GM18951 (cell line): ENCODE data around the gene EIF4G1.

Experiments used
- POLR2A ChIP-seq: IDR thresholded peaks from 4 replicates; pipeline ENCODE4 v1.6.1; 2011; ENCODE audit warnings: mild to moderate bottlenecking; ENCODE audit not compliant: insufficient read length, insufficient read depth; ENCODE audit errors: extremely low read depth
- in situ Hi-C: fragments of 300-500 bp; cut with MboI; formaldehyde crosslinking; loops from one replicate; pipeline ENCODE4 v1.12.0; 2022; ENCODE audit warnings: low sequenced_read_pairs, mixed read lengths, inconsistent platforms; ENCODE audit not compliant: unreplicated experiment

Gene EIF4G1

DNA sequence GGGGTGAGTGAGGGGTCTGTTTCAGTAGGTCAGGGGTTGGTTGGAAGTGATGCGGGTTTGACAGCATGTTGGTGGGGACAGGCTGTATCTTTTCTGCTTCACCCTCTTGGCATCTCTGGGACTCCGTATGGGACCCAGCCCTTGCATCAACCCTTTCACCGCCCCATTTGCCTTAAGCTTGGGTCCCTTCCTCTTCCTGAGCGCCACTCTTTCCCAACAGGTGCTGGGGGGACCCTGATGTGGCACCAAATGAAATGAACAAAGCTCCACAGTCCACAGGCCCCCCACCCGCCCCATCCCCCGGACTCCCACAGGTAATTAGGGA is 1.1 kb downstream of the EIF4G1 start:
- TF ChIP-seq POLR2A, result no peak
- in situ Hi-C loops, result no loop called here

DNA sequence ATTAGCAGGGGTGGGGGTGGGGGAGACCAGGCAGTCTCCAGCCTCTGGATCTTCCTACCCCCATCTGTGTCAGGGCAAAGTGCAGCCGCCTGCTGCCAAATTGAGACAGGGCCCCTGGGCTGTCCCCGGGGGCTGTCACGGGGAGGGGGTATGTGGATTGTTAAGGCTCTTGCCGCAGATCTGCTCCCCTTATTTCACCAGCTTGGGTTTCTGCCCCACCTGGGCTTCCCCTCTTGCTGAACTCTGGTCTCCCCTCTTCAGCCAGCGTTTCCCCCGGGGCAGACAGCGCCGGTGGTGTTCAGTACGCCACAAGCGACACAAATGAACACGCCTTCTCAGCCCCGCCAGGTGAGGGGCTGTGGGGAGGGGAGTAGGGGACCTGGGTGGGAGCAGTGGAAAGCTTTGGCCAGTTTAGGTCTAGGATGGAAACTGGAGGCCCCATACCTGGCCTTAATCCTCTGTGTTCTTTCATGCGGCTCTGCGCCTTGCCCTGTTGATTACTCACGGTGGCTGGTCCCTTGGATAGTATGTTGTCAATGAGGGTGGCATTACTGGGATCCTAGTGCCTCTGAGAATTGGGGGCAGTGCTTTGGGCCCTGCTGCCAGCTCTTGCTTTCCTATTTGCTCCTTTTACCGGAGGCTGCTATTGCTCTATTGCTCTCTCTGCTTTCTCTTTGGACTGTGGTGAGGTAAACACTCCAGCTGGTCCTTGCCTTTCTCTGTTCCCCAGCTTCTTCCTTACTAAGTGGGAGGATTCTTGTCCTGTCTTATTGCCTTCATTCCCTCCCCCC is 1.7 kb downstream of the EIF4G1 start:
- TF ChIP-seq POLR2A, result no peak
- in situ Hi-C loops, result no loop called here

DNA sequence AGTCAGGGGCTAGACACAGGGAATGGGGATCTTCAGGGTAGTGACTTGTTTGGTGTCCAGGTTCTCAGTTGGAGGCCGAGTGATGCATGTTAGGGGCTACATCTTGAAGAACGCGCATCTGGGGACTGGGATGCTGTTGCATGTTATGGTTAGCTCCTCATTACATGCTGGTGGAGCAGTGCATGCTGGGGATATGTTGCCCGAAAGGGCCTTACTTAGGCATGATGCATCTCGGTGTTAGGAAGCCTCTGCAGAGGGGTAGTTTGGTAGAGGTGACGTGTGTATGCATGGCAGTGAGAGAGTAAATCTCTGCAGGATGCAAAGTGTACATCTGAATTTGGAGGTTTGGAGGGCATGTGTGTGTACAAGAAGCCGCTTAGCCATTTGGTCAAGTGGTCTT is 2.4 kb downstream of the EIF4G1 start:
- no peak for TF ChIP-seq POLR2A
- in situ Hi-C loops, result no loop called here

DNA sequence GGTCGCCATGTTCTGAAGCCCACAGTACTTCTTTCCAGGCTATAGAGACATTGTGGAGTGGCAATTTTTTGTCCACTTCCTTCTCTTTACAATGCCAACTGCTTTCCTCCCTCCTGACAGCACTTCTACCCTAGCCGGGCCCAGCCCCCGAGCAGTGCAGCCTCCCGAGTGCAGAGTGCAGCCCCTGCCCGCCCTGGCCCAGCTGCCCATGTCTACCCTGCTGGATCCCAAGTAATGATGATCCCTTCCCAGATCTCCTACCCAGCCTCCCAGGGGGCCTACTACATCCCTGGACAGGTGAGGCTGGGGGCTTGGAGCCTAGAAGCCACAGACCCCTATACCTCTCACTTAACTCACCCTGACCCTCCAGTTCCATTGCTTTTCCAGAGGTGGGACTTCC is 2.8 kb downstream of the EIF4G1 start:
- TF ChIP-seq POLR2A, result no peak
- in situ Hi-C loops, result no loop called here

DNA sequence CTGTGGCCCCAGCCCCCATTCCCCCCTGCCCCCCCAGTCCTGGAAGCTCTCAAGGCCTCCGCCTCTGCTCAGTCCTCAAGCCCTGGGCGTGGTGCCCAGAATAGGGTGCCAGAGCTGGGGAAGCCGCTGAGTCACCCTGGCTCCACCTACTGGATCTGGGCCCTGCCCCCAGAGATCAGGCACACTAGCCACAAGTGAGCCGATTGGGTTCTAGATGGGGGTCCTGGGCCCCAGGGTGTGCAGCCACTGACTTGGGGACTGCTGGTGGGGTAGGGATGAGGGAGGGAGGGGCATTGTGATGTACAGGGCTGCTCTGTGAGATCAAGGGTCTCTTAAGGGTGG is 5.7 kb downstream of the EIF4G1 start:
- TF ChIP-seq POLR2A, result no peak
- in situ Hi-C loops, result no loop called here

DNA sequence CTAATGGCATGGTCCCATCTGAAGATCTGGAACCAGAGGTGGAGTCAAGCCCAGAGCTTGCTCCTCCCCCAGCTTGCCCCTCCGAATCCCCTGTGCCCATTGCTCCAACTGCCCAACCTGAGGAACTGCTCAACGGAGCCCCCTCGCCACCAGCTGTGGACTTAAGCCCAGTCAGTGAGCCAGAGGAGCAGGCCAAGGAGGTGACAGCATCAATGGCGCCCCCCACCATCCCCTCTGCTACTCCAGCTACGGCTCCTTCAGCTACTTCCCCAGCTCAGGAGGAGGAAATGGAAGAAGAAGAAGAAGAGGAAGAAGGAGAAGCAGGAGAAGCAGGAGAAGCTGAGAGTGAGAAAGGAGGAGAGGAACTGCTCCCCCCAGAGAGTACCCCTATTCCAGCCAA is 7.3 kb downstream of the EIF4G1 start:
- TF ChIP-seq POLR2A, result no peak
- in situ Hi-C loops, result no loop called here

DNA sequence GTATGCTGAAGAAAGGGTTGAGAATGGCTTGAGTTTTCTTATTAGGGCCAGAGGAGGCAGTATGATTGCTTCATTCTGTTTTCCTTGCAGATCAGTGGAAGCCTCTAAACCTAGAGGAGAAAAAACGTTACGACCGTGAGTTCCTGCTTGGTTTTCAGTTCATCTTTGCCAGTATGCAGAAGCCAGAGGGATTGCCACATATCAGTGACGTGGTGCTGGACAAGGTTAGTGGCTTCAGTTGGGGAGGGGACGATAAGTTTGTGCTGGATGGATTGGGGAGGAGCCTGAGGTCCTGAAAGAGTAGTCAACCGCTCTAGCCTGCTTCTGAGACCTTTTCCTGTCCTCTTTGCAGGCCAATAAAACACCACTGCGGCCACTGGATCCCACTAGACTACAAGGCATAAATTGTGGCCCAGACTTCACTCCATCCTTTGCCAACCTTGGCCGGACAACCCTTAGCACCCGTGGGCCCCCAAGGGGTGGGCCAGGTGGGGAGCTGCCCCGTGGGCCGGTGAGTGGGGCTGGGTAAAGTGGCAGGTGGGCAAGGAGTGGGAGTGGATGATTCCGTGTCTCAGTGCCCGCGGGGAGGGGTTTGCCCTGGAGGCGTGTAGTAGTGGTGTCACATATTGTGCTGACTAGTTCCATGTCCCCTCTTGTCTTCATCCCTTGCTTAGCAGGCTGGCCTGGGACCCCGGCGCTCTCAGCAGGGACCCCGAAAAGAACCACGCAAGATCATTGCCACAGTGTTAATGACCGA is 8.5 kb downstream of the EIF4G1 start:
- TF ChIP-seq POLR2A, result no peak
- in situ Hi-C loops, result no loop called here

DNA sequence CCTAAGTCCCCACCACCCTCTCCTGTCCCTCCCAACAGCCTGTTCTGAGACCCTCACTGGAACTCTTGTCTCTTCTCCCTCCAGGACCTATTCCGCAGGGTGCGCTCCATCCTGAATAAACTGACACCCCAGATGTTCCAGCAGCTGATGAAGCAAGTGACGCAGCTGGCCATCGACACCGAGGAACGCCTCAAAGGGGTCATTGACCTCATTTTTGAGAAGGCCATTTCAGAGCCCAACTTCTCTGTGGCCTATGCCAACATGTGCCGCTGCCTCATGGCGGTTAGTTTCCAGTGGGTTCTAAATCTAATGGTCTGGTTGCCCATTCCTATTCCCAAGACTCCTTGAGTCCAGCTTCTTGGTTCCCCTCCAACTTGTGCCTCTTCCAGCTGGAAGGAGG is 9.3 kb downstream of the EIF4G1 start:
- TF ChIP-seq POLR2A, result no peak
- in situ Hi-C loops, result no loop called here

DNA sequence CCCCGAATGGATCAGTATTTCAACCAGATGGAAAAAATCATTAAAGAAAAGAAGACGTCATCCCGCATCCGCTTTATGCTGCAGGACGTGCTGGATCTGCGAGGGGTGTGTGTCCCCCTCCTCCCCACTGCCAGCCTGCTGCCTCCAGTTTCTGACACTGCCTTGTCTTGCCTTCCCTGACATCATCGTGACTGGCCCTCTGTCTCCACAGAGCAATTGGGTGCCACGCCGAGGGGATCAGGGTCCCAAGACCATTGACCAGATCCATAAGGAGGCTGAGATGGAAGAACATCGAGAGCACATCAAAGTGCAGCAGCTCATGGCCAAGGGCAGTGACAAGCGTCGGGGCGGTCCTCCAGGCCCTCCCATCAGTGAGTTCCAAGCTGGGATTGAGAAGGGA is 10.9 kb downstream of the EIF4G1 start:
- in situ Hi-C loops, result no loop called here
- no peak for TF ChIP-seq POLR2A

DNA sequence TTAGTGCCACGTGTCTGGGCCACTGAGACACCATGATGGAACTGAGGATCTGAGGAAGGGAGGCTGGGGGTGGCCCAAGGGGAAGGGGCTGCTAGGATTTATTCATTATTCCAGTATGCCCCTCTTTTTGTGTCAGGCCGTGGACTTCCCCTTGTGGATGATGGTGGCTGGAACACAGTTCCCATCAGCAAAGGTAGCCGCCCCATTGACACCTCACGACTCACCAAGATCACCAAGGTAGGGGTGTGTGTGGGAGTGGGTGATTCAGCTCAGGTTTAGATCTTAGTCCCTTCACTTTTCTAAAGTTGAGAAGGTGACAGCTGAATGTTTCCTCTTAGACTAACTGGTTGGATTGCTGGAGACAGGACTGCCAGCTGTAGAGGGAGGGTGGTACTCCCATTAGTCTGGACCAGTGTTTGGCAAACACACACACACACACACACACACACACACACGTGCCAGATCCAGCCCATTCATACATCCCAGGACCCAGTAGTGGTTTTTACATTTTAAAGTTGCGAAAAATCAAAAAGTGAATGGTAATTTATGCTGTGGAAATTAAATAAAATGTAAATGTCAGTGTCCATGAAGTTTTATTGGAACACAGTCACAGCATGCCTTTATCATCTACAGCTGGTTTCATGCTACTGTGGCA is 11.4 kb downstream of the EIF4G1 start:
- in situ Hi-C loops, result no loop called here
- TF ChIP-seq POLR2A, result no peak

DNA sequence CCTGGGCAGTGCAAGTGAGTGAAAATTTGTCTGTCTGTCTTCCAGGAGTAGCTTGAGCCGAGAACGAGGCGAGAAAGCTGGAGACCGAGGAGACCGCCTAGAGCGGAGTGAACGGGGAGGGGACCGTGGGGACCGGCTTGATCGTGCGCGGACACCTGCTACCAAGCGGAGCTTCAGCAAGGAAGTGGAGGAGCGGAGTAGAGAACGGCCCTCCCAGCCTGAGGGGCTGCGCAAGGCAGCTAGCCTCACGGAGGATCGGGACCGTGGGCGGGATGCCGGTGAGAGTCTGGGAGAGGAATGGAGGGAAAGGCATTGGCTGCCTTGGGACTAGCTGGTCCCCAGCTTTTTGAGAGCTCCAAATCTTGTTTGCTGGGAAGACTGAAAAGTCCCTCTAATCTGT is 12.8 kb downstream of the EIF4G1 start:
- in situ Hi-C loops, result no loop called here
- TF ChIP-seq POLR2A, result no peak

DNA sequence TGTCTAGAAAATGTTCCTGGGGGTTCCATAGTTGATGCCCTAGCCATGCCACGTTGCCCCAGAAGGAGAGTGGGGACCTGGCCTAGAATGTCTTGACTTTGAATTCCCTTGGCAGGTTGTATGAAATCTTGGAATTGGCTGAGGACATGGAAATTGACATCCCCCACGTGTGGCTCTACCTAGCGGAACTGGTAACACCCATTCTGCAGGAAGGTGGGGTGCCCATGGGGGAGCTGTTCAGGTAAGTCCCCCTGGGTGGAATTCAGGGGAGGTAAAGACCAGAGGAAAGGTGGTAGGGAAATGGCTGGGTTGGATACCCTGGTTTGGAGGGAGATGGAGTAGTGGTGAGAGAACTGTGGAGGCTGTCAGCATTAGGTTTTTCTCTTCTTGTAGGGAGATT is 14.1 kb downstream of the EIF4G1 start:
- in situ Hi-C loops, result no loop called here
- no peak for TF ChIP-seq POLR2A

DNA sequence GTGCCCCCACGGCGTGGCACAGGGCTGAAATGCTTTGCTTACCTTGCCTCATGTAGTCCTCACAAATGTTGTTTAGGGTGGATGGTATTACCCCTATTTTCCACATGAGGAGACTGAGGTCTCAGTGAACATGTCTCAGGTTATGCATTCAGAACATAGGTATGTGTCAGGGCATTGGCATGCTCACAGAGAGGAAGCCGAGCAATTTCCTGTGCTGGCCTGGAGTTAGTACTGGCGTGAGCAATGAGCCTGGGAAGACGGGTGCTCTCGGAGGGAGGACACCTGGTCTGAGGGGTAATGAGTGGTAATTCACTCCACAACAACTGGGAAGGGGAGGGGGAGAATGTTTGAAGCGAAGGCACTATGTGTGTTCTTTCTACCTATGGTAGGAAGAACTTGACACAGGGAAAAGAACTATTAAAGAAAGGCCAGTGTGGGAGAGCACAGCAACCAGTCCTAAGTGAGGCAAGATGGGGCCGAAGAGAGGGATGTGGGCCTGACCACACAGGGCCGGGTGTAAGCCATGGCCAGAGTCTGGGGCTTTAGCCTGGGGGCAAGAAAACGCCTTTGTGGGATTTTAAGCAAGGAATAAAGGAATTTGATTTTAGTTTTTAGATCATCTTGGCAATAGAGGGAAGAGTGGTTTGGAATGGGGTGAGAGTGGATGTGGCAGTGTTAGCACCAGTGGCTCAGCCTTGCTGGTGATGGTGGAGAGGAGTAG is 18.1 kb downstream of the EIF4G1 start:
- in situ Hi-C loops, result no loop called here
- TF ChIP-seq POLR2A, result no peak
